Nephron progenitor cell (in vitro differentiated cells): Measurements from ENCODE around the gene FIG4.
"Not testable (repeated sequence)": the region's sequence is repeated elsewhere in the genome, so short reads cannot be mapped to it uniquely, and the experiment has no call there.

Experiments
- DNase-seq: peaks from one replicate; pipeline ENCODE4 v3.0.0; 2021
- H3K27ac Mint-ChIP-seq: 2 replicates; pipeline ENCODE4 v1.8.0; 2021; ENCODE audit warnings: mild to moderate bottlenecking, moderate library complexity, mixed read lengths
- H3K27me3 Mint-ChIP-seq: 2 replicates; pipeline ENCODE4 v1.8.0; 2021; ENCODE audit warnings: mild to moderate bottlenecking, low read depth, mixed read lengths; ENCODE audit not compliant: poor library complexity
- H3K36me3 Mint-ChIP-seq: 2 replicates; pipeline ENCODE4 v1.8.0; 2021; ENCODE audit warnings: low read depth, mixed read lengths
- H3K4me1 Mint-ChIP-seq: 2 replicates; pipeline ENCODE4 v1.8.0; 2021; ENCODE audit warnings: mixed read lengths
- H3K4me3 Mint-ChIP-seq: 2 replicates; pipeline ENCODE4 v1.8.0; 2021; ENCODE audit warnings: mild to moderate bottlenecking, moderate library complexity, mixed read lengths
- H3K9me3 Mint-ChIP-seq: 2 replicates; pipeline ENCODE4 v1.8.0; 2021; ENCODE audit warnings: mild to moderate bottlenecking, moderate library complexity, mixed read lengths
- TF ChIP-seq, protein P1 (sequence below): fragments of 200-600 bp; sonication (generic); IDR thresholded peaks from 2 replicates; pipeline ENCODE4 v1.5.0; 2021; ENCODE audit warnings: antibody characterized with exemption

The FIG4 gene

DNA sequence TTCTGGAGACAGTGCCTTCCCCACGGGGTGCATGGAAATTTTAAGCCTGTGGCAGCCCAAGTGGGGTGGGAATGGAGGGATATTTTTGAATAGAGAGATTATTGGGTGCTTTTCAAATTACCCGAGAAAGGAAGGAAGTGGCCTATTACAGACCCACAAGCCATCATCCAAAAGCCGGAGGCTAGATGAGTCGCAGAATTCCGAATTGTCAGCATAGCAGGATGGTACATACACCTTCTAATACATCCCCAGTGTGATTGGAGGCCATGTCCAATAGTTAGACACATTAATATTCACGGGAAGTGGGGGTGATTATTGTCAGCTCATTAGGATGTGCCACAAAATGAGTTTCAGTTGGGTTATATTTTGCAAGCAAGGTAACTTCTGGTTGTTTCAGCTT is 133.0 kb downstream of the FIG4 start:
- H3K9me3 Mint-ChIP-seq = peaks cover 4% of the 10 kb centered on the region
- no peaks in the 10 kb centered on the region for H3K4me1 Mint-ChIP-seq
- DNase-seq = no peak
- TF ChIP-seq, protein P1, sequence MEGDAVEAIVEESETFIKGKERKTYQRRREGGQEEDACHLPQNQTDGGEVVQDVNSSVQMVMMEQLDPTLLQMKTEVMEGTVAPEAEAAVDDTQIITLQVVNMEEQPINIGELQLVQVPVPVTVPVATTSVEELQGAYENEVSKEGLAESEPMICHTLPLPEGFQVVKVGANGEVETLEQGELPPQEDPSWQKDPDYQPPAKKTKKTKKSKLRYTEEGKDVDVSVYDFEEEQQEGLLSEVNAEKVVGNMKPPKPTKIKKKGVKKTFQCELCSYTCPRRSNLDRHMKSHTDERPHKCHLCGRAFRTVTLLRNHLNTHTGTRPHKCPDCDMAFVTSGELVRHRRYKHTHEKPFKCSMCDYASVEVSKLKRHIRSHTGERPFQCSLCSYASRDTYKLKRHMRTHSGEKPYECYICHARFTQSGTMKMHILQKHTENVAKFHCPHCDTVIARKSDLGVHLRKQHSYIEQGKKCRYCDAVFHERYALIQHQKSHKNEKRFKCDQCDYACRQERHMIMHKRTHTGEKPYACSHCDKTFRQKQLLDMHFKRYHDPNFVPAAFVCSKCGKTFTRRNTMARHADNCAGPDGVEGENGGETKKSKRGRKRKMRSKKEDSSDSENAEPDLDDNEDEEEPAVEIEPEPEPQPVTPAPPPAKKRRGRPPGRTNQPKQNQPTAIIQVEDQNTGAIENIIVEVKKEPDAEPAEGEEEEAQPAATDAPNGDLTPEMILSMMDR = no peak
- no peaks in the 10 kb centered on the region for H3K27me3 Mint-ChIP-seq
- H3K36me3 Mint-ChIP-seq = peaks cover 18% of the 10 kb centered on the region
- H3K27ac Mint-ChIP-seq = no peak overlapping the region
- H3K4me3 Mint-ChIP-seq = no peak overlapping the region

DNA sequence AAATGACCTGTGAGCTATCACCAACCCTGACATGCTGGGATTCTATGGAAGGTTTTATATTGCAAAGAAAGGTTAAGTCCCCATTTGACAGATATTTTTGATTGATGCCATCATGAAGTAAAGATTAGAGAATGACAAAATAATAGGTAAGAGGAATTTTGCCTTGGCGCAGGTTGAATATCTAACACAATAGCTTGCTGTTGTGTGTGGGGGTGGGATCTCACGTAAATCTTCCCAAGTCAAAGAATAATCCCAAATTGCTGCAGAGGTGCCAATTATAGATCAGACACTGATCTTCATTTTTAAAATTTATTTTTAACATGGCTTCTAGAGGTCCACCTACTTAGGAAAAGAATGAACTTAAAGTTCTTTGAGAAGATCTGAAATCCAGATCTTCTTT is 135.5 kb downstream of the FIG4 start:
- Mint-ChIP-seq H3K36me3 (peaks cover 37% of the 10 kb centered on the region), H3K4me1 (no peaks in the 10 kb centered on the region), H3K9me3 (peaks cover 25% of the 10 kb centered on the region), H3K27me3 (no peaks in the 10 kb centered on the region), H3K4me3 (no peak overlapping the region), H3K27ac (no peak overlapping the region)
- TF ChIP-seq, protein P1 = no peak
- no peak for DNase-seq

DNA sequence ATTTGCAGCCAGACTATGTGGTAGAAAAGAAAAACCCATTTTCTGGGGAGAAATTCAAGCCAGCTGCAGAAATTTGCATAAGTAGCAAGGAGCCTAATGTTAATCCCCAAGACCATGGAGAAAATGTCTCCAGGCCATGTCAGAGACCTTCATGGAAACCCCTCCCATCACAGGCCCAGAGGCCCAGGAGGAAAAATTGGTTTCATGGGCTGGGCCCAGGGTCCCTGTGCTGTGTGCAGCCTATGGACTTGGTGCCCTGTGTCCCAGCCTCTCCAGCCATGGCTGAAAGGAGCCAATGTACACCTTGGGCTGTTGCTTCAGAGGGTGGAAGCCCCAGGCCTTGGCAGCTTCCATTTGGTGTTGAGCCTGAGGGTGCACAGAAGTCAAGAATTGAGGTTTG is 140.3 kb downstream of the FIG4 start:
- peaks cover 40% of the 10 kb centered on the region for H3K36me3 Mint-ChIP-seq
- not testable (repeated sequence) for H3K27ac Mint-ChIP-seq, H3K4me1 Mint-ChIP-seq, DNase-seq, H3K4me3 Mint-ChIP-seq, H3K27me3 Mint-ChIP-seq
- peaks cover 38% of the 10 kb centered on the region for H3K9me3 Mint-ChIP-seq

GRCh38 chr6:109834131-109834530 is 143.0 kb downstream of the FIG4 start:
- Mint-ChIP-seq H3K4me3 (no peak overlapping the region), H3K27me3 (peaks cover 4% of the 10 kb centered on the region), H3K27ac (no peak overlapping the region), H3K36me3 (peaks cover 30% of the 10 kb centered on the region), H3K4me1 (no peaks in the 10 kb centered on the region), H3K9me3 (peaks cover 34% of the 10 kb centered on the region)
- TF ChIP-seq, protein P1 = no peak
- no peak for DNase-seq

DNA sequence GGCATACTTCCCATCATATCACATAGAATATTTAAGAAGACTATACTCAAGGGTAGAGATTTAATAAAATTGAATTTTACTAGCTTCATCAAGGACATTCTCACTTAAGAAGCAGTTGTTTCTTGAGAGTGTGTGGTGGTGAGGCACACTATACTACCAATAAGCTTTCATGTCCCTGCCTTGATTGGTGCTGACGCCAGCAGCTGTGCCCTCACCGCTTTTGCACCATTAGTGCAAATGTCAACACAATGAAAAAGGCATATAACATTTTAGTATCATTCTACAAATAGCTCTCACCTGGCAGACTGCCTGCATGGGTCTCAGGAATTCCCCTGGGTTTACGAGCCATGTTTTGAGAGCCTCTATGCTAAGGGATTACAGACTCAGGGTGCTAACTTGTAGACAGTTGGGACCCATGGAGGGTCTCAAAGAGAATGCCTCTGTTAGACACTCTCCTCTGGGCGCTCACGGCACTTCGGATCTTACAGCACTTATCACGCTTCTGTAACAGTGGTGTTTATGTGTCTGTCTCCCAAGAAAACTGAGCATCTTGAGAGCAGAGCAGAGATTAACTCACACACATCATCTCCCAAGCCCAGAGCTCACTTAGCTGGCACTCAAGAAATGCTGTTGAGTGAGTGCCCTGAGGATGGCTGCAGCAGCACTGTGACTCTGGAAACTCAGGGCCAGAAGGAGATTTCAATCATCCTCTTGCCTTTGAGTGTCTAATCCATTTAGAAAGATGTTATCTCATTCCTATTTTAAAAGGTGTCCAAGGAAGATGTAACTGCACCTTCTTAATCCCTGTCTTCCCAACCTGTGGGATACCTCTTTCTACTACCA is 143.7 kb downstream of the FIG4 start:
- Mint-ChIP-seq H3K27me3 (peaks cover 4% of the 10 kb centered on the region), H3K4me1 (no peaks in the 10 kb centered on the region), H3K27ac (no peak overlapping the region), H3K4me3 (no peak overlapping the region), H3K9me3 (peaks cover 28% of the 10 kb centered on the region), H3K36me3 (peaks cover 23% of the 10 kb centered on the region)
- TF ChIP-seq, protein P1 = no peak
- no peak for DNase-seq

- Mint-ChIP-seq H3K9me3 (no peaks in the 10 kb centered on the region), H3K27ac (no peak overlapping the region), H3K4me1 (no peaks in the 10 kb centered on the region), H3K27me3 (no peaks in the 10 kb centered on the region), H3K36me3 (no peaks in the 10 kb centered on the region), H3K4me3 (no peak overlapping the region)
- TF ChIP-seq, protein P1 = no peak
- DNase-seq = no peak
These were observed 148.9 kb downstream of the FIG4 start for GRCh38 chr6:109840034-109840433.
